ENCODE data around the gene ECT2L.

The ECT2L gene

DNA sequence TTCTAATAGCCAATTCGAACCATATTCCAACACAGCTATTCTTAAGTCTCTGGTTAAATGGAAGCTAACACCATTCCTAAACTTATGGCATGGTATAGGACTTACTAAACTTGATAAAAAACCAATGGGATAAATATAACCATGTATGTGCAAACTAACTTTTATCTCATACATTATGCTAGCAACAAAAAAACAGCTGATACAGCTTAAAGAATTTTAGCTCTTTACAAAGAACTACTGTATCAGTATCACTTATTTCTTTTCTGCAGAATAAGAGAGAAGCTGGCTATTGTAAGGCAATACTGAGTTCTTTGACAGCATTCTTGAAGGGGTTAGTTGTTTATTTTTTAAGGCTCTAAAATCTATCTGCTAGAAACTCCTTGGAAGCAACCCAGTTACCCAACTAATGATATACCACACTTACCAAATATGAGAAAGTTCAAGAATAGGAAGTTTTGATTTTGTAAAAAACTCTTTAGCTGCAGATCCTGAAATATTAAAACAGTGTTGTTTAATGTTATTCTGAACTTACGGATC, 147.3 kb downstream of the ECT2L start:
- DNase-seq: no peak

DNA sequence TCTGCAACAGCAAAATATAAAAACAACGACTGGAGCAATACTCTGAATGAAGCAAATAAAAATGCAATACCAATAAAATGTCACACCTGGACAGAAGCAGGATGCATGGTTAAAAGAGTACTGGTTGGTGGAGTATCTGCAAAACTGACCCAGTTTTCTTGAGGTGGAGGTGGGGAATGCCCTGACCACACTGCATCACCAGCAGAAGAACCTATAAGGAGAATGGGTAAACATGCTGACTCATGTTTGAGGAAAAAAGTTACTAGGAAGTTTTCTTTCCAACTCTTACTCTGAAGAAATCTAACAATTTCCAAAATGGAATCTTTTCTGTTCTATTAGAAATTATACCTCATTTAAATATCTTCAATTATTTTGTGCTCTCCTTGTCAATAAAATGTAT, 148.5 kb downstream of the ECT2L start:
- DNase-seq: no peak

DNA sequence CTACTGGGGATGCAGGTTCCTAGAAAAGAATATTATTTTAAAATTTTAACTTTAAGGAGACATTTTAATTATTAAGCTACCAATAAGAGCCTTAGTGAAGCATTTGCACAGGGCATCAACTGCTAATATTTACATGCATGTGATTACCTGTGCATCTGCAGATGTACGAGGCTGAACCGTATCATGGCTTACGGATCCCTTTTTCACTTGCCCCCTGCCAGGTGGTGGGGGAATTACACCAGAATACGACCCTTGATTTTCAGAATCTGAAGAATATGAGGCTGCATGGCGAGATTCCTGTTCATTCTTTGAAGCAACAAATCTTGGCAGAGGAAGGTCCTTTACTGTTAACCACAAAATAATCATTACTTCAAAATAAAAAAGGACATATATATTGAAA, 149.5 kb downstream of the ECT2L start:
- DNase-seq: peak; percentile 37

DNA sequence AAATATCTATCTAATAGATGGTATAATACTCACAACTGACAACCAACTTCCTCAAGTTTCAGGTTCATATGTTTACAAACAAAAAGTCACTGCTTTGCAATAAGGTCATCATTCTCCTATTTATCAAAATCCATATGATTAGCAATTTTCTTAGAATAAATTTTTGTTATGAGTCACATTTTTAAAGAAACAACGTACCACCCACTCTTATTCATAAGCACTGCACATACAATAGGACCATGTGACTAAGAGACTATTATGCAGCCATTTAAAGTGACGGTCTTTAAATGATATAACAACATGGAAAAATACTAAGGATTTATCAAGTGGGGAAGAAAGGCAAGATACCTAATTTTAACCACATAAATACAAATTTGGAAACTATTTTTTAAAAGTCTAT, 152.1 kb downstream of the ECT2L start:
- no peak for DNase-seq

DNA sequence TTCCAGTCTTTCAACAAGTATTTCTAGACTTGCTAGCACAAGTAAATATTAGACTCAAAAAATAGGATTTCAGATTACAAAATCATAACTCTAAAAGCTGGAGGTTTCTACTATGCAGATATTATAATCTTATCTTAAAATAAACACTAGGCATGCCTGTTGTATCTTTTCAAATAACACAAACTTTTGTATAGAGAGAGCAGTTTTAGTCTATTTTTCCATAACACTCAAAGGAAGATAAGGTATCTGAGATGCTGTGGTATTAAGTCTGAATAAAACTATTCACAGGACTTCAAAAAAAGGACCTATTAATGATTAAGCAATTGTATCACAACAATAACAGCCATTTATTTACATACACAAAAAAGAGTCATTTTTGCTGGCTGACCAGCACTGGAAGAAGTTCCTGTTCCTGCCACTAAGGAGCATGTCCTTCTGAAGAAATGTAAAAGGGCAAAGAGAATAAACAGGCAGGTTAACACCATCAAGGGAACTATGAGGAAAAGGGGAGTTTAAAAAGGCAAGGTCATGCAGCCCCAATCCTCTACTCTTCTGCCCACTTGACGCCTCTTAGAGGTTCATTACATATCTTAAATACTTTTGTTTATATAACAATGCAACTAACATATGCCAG, 152.8 kb downstream of the ECT2L start:
- peak; percentile 36 for DNase-seq

DNA sequence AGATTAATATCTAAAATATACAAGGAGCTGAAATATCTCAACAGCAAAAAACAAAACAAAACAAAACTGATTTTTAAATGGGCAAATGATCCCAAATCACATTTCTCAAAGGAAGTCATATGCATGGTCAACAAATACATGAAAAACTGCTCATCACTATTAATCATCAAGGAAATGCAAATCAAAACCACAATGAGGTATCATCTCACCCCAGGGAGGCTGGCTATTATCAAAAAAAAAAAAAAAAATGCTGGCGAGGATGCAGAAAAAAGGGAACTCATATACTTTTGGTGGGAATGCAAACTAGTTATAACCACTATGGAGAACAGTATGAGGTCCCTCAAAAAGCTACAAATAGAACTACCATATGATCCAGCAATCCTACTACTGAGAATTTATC, 157.6 kb downstream of the ECT2L start:
- DNase-seq: no peak

Measured in NCI-H69 (cell line).